Effector memory CD8-positive, alpha-beta T cell (primary cell): Measurements from ENCODE around the gene ZCCHC7.
"Not testable (repeated sequence)": the region's sequence is repeated elsewhere in the genome, so short reads cannot be mapped to it uniquely, and the experiment has no call there.

Experiments used
- ATAC-seq: fragments of 150-1000 bp; cut with Tn5 transposase; replicated peaks from 2 replicates; pipeline ENCODE4 v1.10.0; 2021; ENCODE audit warnings: mild to moderate bottlenecking, moderate library complexity
- DNase-seq, 3 experiments: peaks; one replicate each; pipeline ENCODE4 v3.0.0; 2021
- H3K27ac Mint-ChIP-seq, 2 donors: one replicate each; pipeline ENCODE4 v1.8.0; 2022; ENCODE audit warnings: mild to moderate bottlenecking in 2 of 2, mixed read lengths in 2 of 2, moderate library complexity in 2 of 2
- H3K27me3 Mint-ChIP-seq, 2 donors: one replicate each; pipeline ENCODE4 v1.8.0; 2022; ENCODE audit warnings: mixed read lengths in 2 of 2
- H3K36me3 Mint-ChIP-seq: one replicate; pipeline ENCODE4 v1.8.0; 2022; ENCODE audit warnings: mild to moderate bottlenecking, moderate library complexity, mixed read lengths; ENCODE audit not compliant: insufficient read depth
- H3K4me1 Mint-ChIP-seq, 2 donors: one replicate each; pipeline ENCODE4 v1.8.0; 2022; ENCODE audit warnings: low read depth in 2 of 2, mixed read lengths in 2 of 2
- H3K4me3 Mint-ChIP-seq, 2 donors: one replicate each; pipeline ENCODE4 v1.8.0; 2022; ENCODE audit warnings: mild to moderate bottlenecking in 2 of 2, mixed read lengths in 2 of 2, moderate library complexity in 2 of 2
- H3K9me3 Mint-ChIP-seq, 2 donors: one replicate each; pipeline ENCODE4 v1.8.0; 2022; ENCODE audit warnings: mixed read lengths in 2 of 2

Gene ZCCHC7

DNA sequence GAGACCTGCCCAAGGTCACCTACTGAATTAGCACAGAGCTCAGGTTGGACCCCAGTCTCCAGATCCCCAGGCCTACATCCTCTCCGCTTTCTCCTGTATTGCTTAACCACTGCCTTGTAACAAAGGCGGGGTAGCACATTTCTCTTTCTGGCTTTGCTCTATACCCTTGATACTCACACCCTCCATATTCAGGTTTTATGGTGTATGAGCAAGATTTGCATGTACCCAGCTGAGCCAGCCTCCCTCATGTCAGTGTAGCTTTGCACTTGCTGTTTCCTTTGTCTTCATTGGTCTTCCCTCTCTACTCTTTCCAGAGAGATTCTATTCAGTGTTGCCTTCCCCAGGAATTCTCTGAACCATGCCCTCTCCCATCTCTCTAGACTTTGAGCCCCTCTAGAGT, 19.6 kb upstream of the ZCCHC7 start:
- H3K27me3 Mint-ChIP-seq = peaks cover 6 to 25% of the 10 kb centered on the region in 2 donors
- H3K4me3 Mint-ChIP-seq = no peak overlapping the region
- H3K27ac Mint-ChIP-seq = peak overlapping the region in 1 of 2 donors; percentile 13
- DNase-seq (no peak), ATAC-seq (no peak)
- no peaks in the 10 kb centered on the region for H3K9me3 Mint-ChIP-seq
- no peaks in the 10 kb centered on the region for H3K36me3 Mint-ChIP-seq
- peaks cover 0 to 2% of the 10 kb centered on the region in 2 donors for H3K4me1 Mint-ChIP-seq

DNA sequence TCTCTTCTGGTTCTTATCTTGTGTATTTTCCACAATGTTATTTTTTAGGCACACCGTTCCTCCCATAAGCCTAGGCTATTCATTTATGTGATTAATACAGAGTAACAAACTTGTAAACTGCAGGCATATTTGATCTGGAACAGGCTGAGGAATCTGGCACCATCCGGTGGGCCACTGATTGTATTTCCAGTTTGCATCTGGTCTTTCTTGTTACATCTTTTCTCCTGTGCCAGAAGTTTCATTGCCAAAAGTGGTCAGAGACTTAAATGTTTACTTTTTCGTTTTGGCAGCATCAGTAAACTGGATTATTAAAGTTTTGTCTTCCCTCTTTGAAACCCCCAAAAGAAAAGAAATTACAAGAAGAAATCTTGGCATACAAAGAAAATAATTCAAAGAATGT, 17.9 kb upstream of the ZCCHC7 start:
- no peak overlapping the region for H3K4me3 Mint-ChIP-seq
- H3K36me3 Mint-ChIP-seq = no peaks in the 10 kb centered on the region
- no peak for ATAC-seq
- no peaks in the 10 kb centered on the region for H3K9me3 Mint-ChIP-seq
- H3K4me1 Mint-ChIP-seq = peaks cover 6 to 7% of the 10 kb centered on the region in 2 donors
- H3K27me3 Mint-ChIP-seq = peaks cover 9 to 36% of the 10 kb centered on the region in 2 donors
- no peak overlapping the region for H3K27ac Mint-ChIP-seq
- DNase-seq = no peak

DNA sequence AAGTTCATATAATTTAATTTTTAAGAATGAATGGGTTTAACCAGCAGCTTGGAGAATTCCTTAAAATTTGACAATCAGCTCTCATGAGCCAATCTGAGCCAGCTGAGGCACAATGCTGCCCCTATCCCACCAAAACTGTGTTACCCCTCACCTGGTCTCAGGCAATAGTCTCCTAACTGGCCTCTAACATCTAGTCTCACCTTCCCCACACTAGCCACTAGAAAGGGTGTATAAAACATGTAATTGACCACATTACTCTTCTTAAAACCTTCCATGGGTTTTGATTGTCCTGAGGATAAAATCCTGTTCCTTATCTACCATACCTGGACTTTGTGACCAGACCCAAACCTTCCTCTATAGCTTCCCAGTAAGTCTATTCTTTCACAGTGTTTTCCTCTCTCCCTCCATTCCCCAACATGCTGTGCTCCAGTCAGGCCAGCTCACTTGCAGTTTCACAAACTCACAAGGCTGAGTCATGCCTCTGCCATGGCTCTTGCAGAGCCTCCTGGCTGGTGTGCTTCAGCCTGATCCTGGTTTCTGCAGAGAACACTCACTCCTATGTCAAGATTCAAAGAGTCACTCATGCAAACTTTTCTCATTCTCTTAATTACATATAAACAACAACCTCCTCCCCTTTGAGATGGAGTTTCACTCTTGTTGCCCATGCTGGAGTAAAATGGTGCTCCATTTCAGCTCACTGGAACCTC, 16.0 kb upstream of the ZCCHC7 start:
- Mint-ChIP-seq H3K27ac (no peak overlapping the region), H3K27me3 (peaks cover 13 to 36% of the 10 kb centered on the region in 2 donors)
- DNase-seq = no peak

DNA sequence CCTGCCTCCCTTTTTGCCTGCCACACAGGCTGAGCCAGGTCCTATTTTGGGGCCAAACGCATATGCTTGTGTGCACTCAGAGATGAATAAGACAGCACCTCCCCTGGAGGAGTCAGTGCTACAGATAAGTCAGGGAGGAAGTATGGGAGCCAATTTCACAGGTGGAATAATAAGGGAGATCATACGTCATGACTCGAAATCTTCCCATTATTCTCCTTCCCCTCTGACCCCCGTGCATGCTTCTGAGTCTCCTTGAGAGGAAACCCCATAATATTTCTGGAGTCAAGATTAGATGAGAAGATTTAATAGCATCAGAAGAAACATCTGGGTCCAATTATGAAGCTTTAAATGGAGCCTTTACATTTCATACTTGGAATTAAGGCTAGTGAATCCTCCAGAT, 15.1 kb upstream of the ZCCHC7 start:
- Mint-ChIP-seq H3K4me1 (peaks cover 13% of the 10 kb centered on the region in 2 donors), H3K9me3 (no peaks in the 10 kb centered on the region), H3K36me3 (no peaks in the 10 kb centered on the region), H3K27me3 (peaks cover 13 to 36% of the 10 kb centered on the region in 2 donors), H3K27ac (no peak overlapping the region), H3K4me3 (no peak overlapping the region)
- ATAC-seq (no peak), DNase-seq (no peak)

More for the DNA sequence above, 16.0 kb upstream of the ZCCHC7 start:
- no peak for ATAC-seq
- Mint-ChIP-seq H3K36me3 (no peaks in the 10 kb centered on the region), H3K4me3 (no peak overlapping the region), H3K9me3 (no peaks in the 10 kb centered on the region), H3K4me1 (peaks cover 13% of the 10 kb centered on the region in 2 donors)

DNA sequence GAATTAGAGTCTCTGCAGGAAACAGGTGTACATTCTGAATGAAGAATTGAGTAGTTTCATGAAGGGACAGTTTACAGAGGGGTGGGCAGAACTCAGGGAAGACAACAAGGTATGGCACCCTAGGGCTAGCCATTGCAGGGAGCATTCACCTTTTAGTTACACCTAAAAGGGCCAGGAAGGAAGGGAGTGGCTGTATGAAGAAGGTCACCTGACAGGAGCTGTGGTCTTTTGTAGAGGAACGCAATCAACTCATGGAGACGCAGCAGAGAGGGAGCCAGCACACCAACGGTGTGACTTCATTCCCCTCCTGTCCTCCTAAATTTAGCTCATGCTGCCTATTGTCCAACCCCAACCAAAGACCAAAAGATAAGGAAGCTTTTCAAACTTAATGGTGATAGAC, 12.7 kb upstream of the ZCCHC7 start:
- no peak for DNase-seq
- peaks cover 13 to 16% of the 10 kb centered on the region in 2 donors for H3K4me1 Mint-ChIP-seq
- H3K27ac Mint-ChIP-seq = no peak overlapping the region
- peak; percentile 19 for ATAC-seq
- no peaks in the 10 kb centered on the region for H3K36me3 Mint-ChIP-seq
- peak overlapping the region; percentile 33 to 34 for H3K4me3 Mint-ChIP-seq
- no peaks in the 10 kb centered on the region for H3K9me3 Mint-ChIP-seq
- H3K27me3 Mint-ChIP-seq = peaks cover 13 to 31% of the 10 kb centered on the region in 2 donors

DNA sequence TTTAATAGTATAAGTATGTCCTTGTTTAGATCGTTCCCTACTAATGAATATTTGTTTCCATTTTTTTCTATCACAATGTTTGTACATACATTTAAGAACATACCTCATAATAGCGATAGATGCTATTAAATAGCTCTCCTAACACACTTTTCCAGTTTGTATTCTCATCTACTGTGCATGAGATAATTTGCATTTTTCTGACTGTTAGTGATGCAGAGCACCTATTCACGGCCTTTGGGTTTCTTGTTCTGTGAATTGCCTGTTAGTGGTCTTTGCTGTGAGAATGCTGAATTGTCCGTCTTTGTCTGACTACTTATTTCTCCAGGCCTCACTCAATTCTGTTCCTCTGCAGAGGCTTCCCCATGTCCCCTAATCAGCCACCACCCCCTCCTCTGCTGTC, 5.9 kb upstream of the ZCCHC7 start:
- H3K4me1 Mint-ChIP-seq, H3K27me3 Mint-ChIP-seq, H3K27ac Mint-ChIP-seq, DNase-seq, H3K9me3 Mint-ChIP-seq, H3K36me3 Mint-ChIP-seq, H3K4me3 Mint-ChIP-seq, ATAC-seq: not testable (repeated sequence)

DNA sequence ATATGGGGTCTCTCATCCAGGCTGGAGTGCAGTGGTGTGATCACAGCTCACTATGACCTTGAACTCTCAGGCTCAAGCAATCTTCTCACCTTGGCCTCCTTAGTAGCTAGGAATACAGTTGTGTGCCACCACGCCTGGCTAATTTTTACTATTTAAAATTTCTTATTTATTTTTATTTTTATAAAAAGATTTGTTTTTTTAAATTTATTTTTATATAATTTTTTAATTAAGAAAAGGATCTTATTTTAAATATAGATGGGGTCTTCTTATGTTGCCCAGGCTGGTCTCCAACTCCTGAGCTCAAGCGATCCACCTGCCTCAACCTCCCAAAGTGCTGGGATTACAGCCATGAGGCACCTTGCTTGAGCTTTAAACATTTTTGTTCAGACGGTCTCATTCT, 2.4 kb upstream of the ZCCHC7 start:
- ATAC-seq = no peak
- Mint-ChIP-seq H3K4me1 (peaks cover 16 to 20% of the 10 kb centered on the region in 2 donors), H3K36me3 (peaks cover 24% of the 10 kb centered on the region), H3K9me3 (no peaks in the 10 kb centered on the region), H3K4me3 (no peak overlapping the region), H3K27me3 (peaks cover 8% of the 10 kb centered on the region in 2 donors), H3K27ac (no peak overlapping the region)
- DNase-seq = no peak

DNA sequence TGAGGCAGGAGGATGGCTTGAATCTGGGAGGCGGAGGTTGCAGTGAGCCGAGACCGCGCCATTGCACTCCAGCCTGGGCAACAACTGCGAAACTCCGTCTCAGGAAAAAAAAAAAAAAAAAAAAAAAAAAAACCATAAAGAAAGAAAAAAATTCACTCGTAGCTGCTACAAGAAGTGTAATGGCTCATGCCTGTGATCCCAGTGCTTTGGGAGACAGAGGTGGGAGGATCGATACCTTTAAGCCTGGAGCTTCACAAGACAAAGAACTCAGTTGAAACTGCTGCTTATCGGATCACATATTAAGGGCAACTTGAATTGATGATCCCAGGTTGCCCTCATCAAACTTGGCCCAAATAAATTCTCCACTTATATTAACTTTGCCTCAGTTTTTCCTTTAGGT, 1.0 kb upstream of the ZCCHC7 start:
- H3K4me3 Mint-ChIP-seq = peak overlapping the region in 1 of 2 donors; percentile 89
- no peaks in the 10 kb centered on the region for H3K9me3 Mint-ChIP-seq

DNA sequence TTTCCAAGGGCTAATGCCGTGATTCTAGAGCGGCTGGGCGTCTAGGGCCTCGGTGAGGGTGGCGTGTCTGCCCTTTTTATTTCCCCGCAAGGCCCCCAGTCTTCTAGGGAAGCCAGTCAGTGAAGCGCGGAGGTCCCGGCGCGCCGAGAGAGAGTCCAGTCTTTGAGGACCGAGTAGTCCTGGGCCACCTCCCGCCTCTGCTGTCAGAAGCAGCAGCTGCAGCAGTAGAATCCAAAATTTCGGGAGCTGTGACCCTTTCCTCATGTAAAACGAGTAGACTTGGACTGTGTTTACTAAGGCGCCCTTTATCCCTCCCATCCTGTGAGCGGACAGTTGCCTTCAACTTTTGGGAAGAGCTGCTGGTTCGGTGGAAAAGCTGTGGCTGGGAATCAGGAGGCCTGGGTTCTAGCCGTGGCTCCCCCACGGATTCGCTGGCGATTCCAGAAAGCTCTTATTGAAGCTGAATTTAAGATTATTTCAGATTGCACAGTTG, 515 bp downstream of the ZCCHC7 start:
- H3K27me3 Mint-ChIP-seq, H3K9me3 Mint-ChIP-seq, DNase-seq: not testable (repeated sequence)
- peaks cover 16 to 26% of the 10 kb centered on the region in 2 donors for H3K4me1 Mint-ChIP-seq
- peak; percentile 15 for ATAC-seq
- H3K4me3 Mint-ChIP-seq = peak overlapping the region; percentile 87 to 89
- peaks cover 24% of the 10 kb centered on the region for H3K36me3 Mint-ChIP-seq
- H3K27ac Mint-ChIP-seq = peak overlapping the region; percentile 95 to 98

More for the DNA sequence above, 1.0 kb upstream of the ZCCHC7 start:
- H3K27ac Mint-ChIP-seq = peak overlapping the region in 1 of 2 donors; percentile 98
- H3K27me3 Mint-ChIP-seq = peaks cover 0 to 8% of the 10 kb centered on the region in 2 donors
- ATAC-seq (no peak), DNase-seq (no peak)
- H3K4me1 Mint-ChIP-seq = peaks cover 16 to 26% of the 10 kb centered on the region in 2 donors
- H3K36me3 Mint-ChIP-seq = peaks cover 24% of the 10 kb centered on the region

DNA sequence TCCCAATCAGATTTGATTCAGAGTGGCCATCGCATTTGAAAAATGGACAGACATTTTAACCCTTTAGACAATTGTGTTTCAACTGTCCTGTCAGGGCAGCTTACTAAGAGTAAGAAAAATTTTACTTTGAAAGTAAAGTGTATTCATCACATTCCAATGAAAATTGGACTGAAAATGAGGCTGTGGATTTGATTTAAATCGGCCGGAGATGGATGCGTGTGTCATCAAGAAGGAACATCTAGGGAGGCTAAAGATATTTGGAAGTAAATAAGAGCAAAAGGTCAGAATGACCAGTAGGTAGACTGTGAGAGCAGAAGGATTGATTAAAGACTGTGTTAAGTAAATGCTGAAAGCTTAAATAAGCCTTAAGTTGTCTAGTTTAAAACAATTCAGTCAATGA, 1.5 kb downstream of the ZCCHC7 start:
- peaks cover 24% of the 10 kb centered on the region for H3K36me3 Mint-ChIP-seq

DNA sequence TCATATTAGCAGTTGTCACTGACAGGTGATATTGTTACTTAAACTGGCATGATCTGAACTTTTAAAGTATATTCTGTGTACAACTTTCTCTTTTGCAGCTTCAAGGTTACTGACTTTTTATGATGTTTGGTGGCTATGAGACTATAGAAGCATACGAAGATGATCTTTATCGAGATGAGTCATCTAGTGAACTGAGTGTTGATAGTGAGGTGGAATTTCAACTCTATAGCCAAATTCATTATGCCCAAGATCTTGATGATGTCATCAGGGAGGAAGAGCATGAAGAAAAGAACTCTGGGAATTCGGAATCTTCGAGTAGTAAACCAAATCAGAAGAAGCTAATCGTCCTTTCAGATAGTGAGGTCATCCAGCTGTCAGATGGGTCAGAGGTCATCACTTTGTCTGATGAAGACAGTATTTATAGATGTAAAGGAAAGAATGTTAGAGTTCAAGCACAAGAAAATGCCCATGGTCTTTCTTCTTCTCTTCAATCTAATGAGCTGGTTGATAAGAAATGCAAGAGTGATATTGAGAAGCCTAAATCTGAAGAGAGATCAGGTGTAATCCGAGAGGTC, 5.9 kb downstream of the ZCCHC7 start:
- Mint-ChIP-seq H3K27ac (no peak overlapping the region), H3K9me3 (no peaks in the 10 kb centered on the region), H3K27me3 (no peaks in the 10 kb centered on the region), H3K36me3 (peaks cover 15% of the 10 kb centered on the region), H3K4me1 (peaks cover 11 to 18% of the 10 kb centered on the region in 2 donors), H3K4me3 (no peak overlapping the region)
- DNase-seq (no peak), ATAC-seq (no peak)

More for the DNA sequence above, 1.5 kb downstream of the ZCCHC7 start:
- peak overlapping the region; percentile 87 to 89 for H3K4me3 Mint-ChIP-seq
- H3K4me1 Mint-ChIP-seq = peaks cover 16 to 26% of the 10 kb centered on the region in 2 donors
- no peaks in the 10 kb centered on the region for H3K9me3 Mint-ChIP-seq
- peak overlapping the region in 1 of 2 donors; percentile 95 for H3K27ac Mint-ChIP-seq
- DNase-seq (no peak), ATAC-seq (no peak)
- H3K27me3 Mint-ChIP-seq = no peaks in the 10 kb centered on the region

DNA sequence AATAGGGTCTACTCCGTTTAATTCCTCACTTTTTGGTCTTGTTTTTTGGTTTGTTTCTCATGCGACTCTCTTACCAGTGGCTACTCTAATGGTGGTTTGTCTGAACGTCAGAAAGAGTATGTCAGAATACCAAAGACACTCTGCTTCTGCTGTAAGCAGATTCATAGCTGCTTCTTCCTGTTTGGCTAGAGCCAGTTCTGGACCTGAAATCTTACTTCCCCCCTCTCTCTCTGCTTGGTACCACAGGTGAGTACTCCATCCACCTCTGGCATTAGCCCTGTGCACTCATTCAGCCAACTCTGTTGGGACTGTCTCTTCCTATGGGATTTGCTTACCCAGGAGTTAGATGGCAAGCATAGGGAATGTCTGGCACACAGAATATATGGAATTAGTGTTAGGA, 6.6 kb downstream of the ZCCHC7 start:
- Mint-ChIP-seq H3K27ac (no peak overlapping the region), H3K9me3 (no peaks in the 10 kb centered on the region), H3K4me1 (peaks cover 7 to 12% of the 10 kb centered on the region in 2 donors), H3K4me3 (no peak overlapping the region), H3K27me3 (no peaks in the 10 kb centered on the region), H3K36me3 (peaks cover 15% of the 10 kb centered on the region)
- DNase-seq (no peak), ATAC-seq (no peak)

DNA sequence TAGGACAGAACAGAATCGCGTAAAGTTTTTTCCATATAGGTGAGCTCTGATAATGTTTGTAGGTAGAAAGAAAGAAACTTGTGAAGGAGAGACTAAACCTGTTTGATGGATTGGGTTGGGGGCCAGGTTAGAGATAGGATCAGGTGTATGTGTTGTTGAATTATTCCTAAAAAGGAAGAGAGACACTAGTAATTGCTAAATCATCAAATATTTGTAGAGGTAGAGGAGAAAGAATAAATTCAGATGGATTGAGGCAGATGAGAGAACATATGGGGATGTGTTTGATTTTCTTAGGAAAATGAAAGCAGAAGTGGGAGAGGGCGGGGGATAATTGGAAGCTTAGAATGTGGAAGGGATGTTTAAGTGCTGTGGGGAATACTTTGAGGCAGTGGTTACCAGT, 7.7 kb downstream of the ZCCHC7 start:
- DNase-seq (no peak), ATAC-seq (no peak)
- H3K27ac Mint-ChIP-seq = no peak overlapping the region
- H3K9me3 Mint-ChIP-seq = no peaks in the 10 kb centered on the region
- peaks cover 5 to 10% of the 10 kb centered on the region in 2 donors for H3K4me1 Mint-ChIP-seq
- no peaks in the 10 kb centered on the region for H3K27me3 Mint-ChIP-seq
- H3K4me3 Mint-ChIP-seq = no peak overlapping the region
- H3K36me3 Mint-ChIP-seq = peaks cover 15% of the 10 kb centered on the region

DNA sequence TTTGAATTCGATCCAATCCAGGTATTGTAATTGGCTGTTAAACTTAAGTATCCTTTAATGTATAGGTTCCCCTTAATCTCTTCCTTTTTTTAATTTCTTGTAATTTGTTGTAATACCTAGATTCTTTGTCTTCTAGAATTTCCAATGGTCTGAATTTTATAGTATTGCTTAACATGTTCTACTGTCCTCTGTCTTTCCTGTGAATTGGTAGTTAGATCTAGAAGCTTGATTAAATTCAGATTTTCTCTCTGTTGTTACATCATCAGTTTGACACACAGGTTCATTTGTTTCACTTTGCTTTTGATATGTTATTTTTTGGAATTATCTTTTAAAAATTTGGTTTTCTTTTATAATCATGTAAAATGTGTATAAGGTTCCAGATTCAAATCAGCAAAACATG, 13.8 kb downstream of the ZCCHC7 start:
- Mint-ChIP-seq H3K4me3 (no peak overlapping the region), H3K9me3 (no peaks in the 10 kb centered on the region), H3K4me1 (peaks cover 13 to 14% of the 10 kb centered on the region in 2 donors), H3K27ac (no peak overlapping the region), H3K36me3 (peaks cover 19% of the 10 kb centered on the region), H3K27me3 (no peaks in the 10 kb centered on the region)
- ATAC-seq (no peak), DNase-seq (no peak)
